HUDEP-2 (cell line): ENCODE data around the gene NDUFA7.
"Not testable (repeated sequence)": the region's sequence is repeated elsewhere in the genome, so short reads cannot be mapped to it uniquely, and the experiment has no call there.

ENCODE experiments used
- DNase-seq, 76 experiments: peaks; one replicate each; lab custom pipeline; 2025; ENCODE audit not compliant: unreplicated experiment in 76 of 76; lab: John Stamatoyannopoulos, UW

NDUFA7 gene

GRCh38 chr19:8321067-8321985 lies at the start of gene NDUFA7, which contains the start of gene RPS28:
NDUFA7 (minus strand) TSS chr19:8321375; CDS start chr19:8321358, 17 bp downstream.
RPS28 (plus strand) TSS chr19:8321496; CDS start chr19:8321531, 35 bp downstream.
- peak in 74 of 76 experiments; percentile 36 to 98 (median 95) for DNase-seq

GRCh38 chr19:8370176-8371010 lies 49.2 kb upstream of the NDUFA7 start:
- DNase-seq, result peak in 2 of 76 experiments; percentile 17 to 22

GRCh38 chr19:8367327-8368001 lies 46.3 kb upstream of the NDUFA7 start:
- no peak for DNase-seq

GRCh38 chr19:8366961-8367326 lies 45.8 kb upstream of the NDUFA7 start:
- no peak for DNase-seq

GRCh38 chr19:8366121-8366581 lies 45.0 kb upstream of the NDUFA7 start:
- peak in 1 of 76 experiments; percentile 15 for DNase-seq

- DNase-seq, result peak in 46 of 76 experiments; percentile 19 to 82 (median 52)
Measured at GRCh38 chr19:8363803-8364771, 42.9 kb upstream of the NDUFA7 start, which contains the start of gene ANGPTL4. ANGPTL4 (plus strand) TSS chr19:8364155; CDS start chr19:8364322, 167 bp downstream.

GRCh38 chr19:8361921-8362793 lies 41.0 kb upstream of the NDUFA7 start:
- peak in 74 of 76 experiments; percentile 29 to 95 (median 86) for DNase-seq

GRCh38 chr19:8360196-8360595 lies 39.0 kb upstream of the NDUFA7 start:
- DNase-seq, result no peak

GRCh38 chr19:8358948-8359347 lies 37.8 kb upstream of the NDUFA7 start:
- DNase-seq, result no peak

GRCh38 chr19:8357007-8357521 lies 35.9 kb upstream of the NDUFA7 start:
- DNase-seq, result no peak

GRCh38 chr19:8355631-8356402 lies 34.6 kb upstream of the NDUFA7 start:
- peak in 8 of 76 experiments; percentile 20 to 45 (median 30) for DNase-seq

- DNase-seq, result not testable (repeated sequence)
Measured at GRCh38 chr19:8352845-8353244, 31.7 kb upstream of the NDUFA7 start.

- no peak for DNase-seq
Measured at GRCh38 chr19:8352134-8352827, 31.1 kb upstream of the NDUFA7 start.

GRCh38 chr19:8349629-8350372 lies 28.6 kb upstream of the NDUFA7 start:
- DNase-seq, result not testable (repeated sequence)

GRCh38 chr19:8343483-8343844 lies 22.3 kb upstream of the NDUFA7 start:
- no peak for DNase-seq
